GM10266 (cell line): ENCODE results near the gene IL6R.

Experiments
- DNase-seq: peaks from one replicate; pipeline ENCODE4 v3.0.0; 2012; ENCODE audit errors: extremely low spot score
- CTCF ChIP-seq: IDR thresholded peaks from 2 replicates; pipeline ENCODE4 v1.5.1; 2012; ENCODE audit warnings: mild to moderate bottlenecking, low read depth; ENCODE audit not compliant: control insufficient read depth, insufficient read depth; ENCODE audit errors: missing control alignments

The IL6R gene

DNA sequence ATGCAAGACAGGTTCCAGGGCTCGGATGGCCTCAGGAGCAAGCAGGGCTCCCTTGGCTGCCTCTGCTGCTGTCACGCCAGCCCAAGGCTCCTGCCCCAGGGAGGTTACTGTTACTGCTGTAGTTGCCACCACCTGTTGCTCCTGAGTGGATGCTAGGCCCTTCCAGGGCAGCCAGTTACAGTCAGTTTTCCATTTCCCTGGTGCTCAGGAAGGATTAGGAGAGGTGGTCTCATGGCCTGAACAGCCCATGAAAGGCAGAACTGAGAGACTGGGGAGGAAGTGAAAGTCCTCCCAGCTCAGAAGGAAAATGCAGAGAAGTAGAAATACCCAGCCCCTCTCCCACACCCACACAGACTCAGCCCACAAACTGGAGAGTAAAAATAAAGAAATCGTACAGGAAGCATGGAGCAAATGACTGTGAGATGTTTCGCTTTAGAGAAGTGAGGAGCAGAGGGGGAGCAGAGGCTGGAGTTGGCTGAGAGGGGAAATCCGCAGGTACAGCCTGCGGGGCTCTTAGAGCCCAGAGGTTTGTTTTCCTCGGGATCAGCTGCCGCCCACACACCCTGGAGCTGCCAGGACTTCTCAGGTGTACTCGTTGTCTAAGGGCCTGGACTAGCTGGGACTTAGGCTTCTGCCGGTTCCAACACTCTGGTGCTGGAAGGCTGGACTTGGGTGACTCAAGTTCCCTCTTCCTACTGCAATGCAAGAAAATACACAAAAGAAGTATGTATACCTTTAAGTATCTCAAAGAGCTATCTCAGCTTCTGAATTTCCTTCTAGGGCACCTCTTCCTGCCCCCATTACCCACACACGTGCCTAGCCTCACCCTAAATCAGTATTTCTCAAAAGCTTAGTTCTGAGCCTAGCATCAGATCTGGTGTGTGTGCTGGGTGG is 2.3 kb downstream of the IL6R start:
- no peak for TF ChIP-seq CTCF
- peak; percentile 68 for DNase-seq

DNA sequence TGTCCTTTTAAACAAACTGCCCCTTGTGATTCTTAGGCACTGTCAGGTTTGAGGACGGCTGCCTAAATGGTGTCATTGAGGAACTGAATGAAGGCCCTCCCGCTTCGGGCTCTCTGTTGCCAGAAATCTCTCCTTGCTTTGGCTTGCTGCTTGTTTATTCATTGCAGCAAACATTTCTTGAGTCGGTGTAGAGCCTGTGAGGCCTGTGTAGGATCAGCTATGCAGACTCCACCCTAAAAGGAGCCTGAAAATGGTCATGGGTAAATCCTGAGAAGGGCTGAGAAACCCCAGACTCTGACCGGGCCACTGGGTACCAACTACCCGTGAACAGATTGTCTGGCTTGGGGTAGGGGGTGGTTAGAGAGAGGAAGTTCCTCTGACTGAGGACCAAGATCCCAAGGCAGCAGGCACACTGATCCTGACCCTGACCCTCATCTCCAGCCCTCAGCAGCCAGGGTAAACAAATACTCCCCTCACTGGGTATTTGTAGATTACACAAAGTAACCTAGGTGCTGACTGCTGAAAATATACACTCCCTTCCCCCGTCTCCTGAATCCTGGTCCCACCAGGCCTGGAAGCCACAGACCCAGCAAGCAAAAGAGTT is 3.1 kb downstream of the IL6R start:
- TF ChIP-seq CTCF = no peak
- DNase-seq = no peak

DNA sequence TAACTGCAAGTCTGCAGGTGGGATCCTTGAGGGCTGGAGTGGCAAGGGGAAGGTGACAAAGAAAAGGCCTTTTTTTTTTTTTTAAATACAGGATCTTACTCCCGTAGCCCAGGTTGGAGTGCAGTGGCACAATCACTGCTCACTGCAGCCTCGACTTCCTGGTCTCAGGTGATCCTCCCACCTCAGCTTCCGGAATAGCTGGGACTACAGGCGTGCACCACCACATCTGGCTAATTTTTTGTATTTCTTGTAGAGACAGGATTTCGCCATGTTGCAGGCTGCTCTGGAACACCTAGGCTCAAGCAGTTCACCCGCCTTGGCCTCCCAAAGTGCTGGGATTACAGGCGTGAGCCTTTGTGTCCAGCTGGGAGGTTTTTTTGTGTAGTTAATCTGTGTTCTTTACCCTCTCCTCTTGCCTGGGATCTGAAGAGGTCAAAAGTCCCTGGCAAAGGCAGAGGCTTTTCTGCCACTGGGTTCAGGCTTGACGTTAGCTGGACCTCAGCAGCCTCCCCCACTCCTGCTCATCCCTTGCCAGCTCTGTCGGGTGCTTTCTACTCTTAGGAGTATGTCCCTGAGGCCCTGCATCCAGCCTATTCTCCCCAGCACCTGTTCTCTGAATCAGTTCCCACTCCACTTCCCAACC is 5.2 kb downstream of the IL6R start:
- DNase-seq = no peak
- TF ChIP-seq CTCF = no peak

- no peak for DNase-seq
- TF ChIP-seq CTCF = no peak
Measured at GRCh38 chr1:154411525-154411924, 6.4 kb downstream of the IL6R start.

DNA sequence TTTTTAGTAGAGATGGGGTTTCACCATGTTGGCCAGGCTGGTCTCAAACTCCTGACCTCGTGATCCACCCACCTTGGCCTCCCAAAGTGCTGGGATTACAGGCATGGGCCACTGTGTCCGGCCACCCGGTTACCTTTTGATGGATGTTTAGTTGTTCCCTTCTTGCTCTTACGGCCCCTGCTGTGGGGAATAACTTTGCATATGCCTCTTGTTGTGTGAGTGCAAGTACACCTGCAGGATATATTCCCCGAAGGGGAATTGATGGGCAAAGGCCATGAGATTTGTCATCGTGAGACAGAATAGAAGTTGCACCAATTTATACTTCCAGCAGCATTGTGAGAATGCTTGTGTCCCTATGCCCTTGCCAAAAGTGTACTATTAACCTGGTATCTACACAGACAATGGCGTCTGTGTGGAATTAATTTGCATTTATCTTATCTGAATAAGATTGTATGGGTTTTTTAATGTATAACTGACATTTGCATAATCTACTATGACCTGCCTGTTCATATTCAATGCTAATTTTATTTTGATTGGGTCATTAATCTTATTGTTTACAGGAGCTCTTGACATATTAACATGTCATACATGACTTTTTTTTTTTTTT is 8.1 kb downstream of the IL6R start:
- no peak for TF ChIP-seq CTCF
- no peak for DNase-seq

- no peak for DNase-seq
- TF ChIP-seq CTCF = no peak
Measured at GRCh38 chr1:154414606-154415005, 9.5 kb downstream of the IL6R start.
